ENCODE results near the gene BRIP1.

DNA sequence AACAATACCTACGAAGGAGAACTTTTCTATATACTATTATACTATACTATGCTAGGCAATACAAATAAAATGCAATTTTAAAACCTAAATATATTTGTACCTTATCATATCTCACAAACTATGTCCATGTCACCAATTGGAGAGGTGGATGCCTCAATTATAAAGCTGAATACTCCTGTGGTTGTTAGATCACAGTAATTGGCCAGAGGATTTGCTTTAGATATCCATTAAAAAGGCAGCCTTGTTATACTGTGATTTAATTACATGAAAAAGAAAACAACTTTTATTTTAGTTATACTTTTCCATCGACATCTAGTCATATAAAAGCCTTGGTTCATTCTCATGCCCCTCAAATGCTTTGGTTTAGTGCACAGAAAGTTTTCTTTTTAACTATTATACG lies 129.3 kb downstream of the BRIP1 start:
- TF ChIP-seq CTCF (IDR thresholded peaks at IDR 0.05; ENCODE audit: extremely low read depth in 1 of 2, insufficient read depth in 1 of 2, low read depth in 1 of 2, low read length in 2 of 2) (no peak), EZH2 (IDR thresholded peaks at IDR 0.05; ENCODE audit: borderline replicate concordance, low read depth, low read length, severe bottlenecking) (no peak), POLR2AphosphoS5 (IDR thresholded peaks at IDR 0.05; ENCODE audit: insufficient read depth, low read depth, low read length) (no peak), POLR2A (IDR thresholded peaks at IDR 0.05; ENCODE audit: low read depth, low read length) (no peak), MYC (IDR thresholded peaks at IDR 0.05; ENCODE audit: low read depth, low read length) (no peak), FOS (IDR thresholded peaks at IDR 0.05; ENCODE audit: borderline replicate concordance, insufficient read depth, low read length) (no peak)
- TF ChIP-seq, protein P1, sequence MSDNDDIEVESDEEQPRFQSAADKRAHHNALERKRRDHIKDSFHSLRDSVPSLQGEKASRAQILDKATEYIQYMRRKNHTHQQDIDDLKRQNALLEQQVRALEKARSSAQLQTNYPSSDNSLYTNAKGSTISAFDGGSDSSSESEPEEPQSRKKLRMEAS (IDR thresholded peaks at IDR 0.05; ENCODE audit: insufficient read depth, insufficient read length), result no peak
